Anterior cingulate cortex (tissue), 58 donors: ENCODE results near the gene RNF150.

Source experiments
- DNase-seq, 58 donors: peaks; one replicate each; lab custom pipeline; 2025; lab: John Stamatoyannopoulos, UW

RNF150 gene

DNA sequence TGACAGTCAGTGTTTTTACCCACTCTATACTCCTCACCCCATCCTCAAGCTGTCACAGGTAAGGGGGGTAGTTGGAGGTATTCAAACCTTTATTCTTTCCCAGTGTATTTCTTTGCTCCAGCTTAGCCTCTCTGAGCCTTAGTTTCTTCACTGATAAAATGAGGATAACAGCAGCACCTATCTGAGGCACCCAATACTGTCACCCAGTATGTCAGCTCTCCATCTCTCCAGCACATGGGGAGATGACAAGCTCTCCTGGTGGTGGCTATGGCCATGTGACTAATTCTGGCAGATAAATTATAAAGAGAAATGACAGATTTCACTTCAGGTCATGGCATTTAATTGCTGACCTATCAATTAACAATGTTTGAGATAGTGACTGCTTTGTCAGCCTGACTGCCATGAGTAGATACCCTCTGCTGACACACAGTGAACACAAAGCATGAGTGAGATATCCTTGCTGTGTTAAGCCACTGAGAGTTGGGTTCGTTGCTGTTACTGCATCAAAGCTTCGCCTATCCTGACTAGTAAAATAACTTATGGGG is 200.7 kb downstream of the RNF150 start:
- no peak for DNase-seq

DNA sequence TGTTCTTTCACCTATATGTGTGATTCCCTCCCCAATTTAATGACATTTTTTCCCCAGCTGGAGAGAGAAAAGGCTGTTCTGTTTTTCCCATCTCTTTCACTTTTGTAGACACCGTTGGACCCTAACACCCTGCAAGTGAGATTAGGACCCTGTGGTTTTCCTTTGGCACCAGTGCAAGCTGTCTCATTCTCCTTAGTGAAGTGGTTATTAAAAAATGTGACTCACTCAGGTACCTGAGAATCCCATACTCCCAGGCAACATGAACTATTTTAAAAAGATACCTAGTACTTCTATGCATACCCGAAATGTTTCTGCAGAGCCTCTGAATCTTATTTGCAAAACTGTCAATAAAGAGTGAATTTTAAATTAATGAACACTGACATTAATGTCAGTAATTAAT is 201.4 kb downstream of the RNF150 start:
- DNase-seq: no peak

DNA sequence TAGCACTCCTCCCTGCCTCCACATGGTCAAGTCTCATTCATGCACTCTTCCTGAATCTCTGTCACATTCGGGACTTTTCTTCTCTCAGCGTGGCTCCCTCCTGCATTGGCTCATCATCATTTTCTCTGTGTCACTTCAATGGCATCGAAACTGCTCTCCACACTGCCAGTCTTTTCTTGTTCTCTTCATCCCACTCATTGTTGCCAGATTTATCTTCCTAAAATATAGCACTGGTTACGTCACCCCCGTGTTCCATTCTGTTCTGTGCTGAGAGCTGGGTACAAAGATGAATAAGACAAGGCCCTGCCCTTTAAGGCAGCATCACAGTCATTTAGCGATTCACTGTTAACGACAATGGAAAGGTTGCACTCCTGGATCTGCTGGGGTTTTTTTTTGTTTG is 202.7 kb downstream of the RNF150 start:
- DNase-seq: peak in 31 of 58 donors; percentile 8 to 69 (median 24)

DNA sequence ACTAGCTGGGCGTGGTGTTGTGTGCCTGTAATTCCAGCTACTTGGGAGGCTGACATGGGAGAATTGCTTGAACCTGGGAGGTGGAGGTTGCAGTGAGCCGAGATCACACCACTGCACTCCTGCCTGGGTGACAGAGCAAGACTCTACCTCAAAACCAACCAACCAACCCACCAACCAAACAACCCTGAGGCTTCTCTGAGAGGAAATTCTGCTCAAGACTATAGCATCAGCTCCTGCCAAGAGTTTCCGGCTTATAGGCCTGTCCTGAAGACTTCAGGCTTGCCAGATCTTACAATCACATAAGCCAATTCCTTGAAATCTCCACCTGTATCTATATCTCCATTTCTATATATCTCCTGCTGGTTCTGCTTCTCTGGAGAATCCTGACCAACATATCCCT is 203.3 kb downstream of the RNF150 start:
- no peak for DNase-seq

GRCh38 chr4:140928880-140929279 is 204.4 kb downstream of the RNF150 start:
- peak in 9 of 58 donors; percentile 1 to 24 (median 3) for DNase-seq

- DNase-seq: no peak
Measured at GRCh38 chr4:140926672-140927071, 206.6 kb downstream of the RNF150 start.

DNA sequence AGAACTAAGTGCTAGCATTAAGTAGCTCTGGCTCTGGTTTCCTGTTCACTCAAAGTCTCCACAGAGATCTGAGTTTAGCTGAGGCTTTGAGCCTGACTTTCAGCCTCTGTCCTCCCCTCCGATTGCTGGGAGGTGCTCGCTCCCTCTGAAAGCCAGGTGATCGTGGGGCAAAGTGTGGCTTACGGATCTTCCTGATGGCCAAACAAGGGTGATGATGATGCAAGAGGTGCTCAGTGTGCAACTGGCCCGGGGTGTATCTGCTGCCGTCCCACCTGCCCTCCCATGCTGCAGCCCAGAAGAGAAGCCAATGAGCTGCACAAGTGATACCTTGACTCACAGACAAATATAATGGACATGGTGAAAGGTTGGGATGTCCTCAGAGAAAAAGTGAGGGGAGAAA is 207.9 kb downstream of the RNF150 start:
- DNase-seq: no peak

GRCh38 chr4:140924761-140925392 is 208.4 kb downstream of the RNF150 start:
- DNase-seq: peak in 15 of 58 donors; percentile 3 to 49 (median 15)

- no peak for DNase-seq
Measured at GRCh38 chr4:140906993-140907962, 226.0 kb downstream of the RNF150 start.

GRCh38 chr4:140904904-140905303 is 228.4 kb downstream of the RNF150 start:
- peak in 14 of 58 donors; percentile 2 to 54 (median 12) for DNase-seq

- peak in 18 of 58 donors; percentile 3 to 59 (median 29) for DNase-seq
Measured at GRCh38 chr4:140903522-140904475, 229.5 kb downstream of the RNF150 start.

- no peak for DNase-seq
Measured at GRCh38 chr4:140901736-140902336, 231.4 kb downstream of the RNF150 start.

DNA sequence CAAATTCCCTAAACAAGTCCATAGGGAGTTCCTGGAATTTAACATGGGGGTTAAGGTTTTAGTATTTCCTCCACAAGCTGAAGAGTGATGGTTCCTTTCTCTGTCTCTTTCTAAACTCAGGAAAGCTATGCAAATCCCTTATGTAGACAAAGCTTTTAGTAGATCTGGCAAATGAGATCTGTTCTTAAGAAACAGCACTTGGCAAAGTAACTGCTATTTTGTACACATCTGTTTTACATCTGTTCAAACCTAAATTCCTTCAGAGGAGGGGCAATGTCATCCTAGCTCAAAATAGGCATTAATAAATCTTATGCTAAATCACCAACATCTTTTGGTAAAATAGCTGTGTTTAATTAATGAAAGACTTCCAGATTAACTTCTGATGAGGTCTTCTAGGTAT is 239.3 kb downstream of the RNF150 start:
- no peak for DNase-seq

- no peak for DNase-seq
Measured at GRCh38 chr4:140888054-140888453, 245.2 kb downstream of the RNF150 start.

DNA sequence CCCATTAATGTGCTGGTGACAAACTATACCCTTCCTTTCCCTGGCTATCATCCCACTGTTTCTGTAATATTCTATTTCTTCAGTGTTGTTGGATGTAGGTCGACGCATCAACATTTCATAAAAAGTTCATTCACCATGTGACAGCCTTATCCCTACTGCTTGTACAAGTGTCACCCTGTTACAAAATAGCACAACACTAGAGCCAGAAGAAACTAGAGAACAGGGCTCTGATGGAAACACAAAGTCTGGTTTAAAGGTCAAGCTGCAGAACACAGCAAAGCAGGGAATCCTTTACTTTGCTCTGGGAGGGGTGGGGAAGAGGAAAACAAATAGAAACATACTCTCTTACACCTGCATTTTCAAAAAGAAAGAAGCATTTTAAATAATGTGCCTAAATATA is 245.8 kb downstream of the RNF150 start:
- DNase-seq: no peak

DNA sequence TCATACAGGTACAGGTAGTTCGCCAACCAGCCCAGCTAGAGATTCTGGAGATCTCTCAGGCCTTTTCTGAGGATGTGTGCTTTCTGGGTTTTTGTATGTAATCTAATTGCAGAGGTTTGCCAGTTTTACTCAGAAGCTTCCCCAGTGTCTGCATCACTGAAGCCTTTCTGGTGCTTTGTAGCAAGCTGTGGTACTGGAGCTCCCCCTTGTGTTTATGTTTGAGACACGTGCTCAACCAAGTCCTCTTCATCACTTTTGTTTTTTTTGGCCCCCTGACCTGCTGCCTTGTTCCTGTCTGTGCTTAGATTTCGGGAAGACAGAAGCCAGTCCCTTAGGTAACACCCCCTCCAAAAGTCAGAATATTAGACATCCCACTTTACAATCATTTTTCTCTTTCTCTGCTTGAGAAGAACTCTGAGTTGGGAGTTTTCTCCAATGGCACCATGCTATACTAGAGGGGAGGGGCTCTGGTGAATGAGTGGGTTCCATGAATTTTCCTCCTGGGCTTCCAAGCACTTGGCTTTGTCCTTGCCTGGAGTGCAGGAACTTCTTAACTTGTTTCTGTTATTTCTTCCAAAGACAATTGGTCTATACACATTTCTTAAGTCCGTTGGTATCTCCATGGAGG is 248.7 kb downstream of the RNF150 start:
- peak in 8 of 58 donors; percentile 1 to 16 (median 5) for DNase-seq

DNA sequence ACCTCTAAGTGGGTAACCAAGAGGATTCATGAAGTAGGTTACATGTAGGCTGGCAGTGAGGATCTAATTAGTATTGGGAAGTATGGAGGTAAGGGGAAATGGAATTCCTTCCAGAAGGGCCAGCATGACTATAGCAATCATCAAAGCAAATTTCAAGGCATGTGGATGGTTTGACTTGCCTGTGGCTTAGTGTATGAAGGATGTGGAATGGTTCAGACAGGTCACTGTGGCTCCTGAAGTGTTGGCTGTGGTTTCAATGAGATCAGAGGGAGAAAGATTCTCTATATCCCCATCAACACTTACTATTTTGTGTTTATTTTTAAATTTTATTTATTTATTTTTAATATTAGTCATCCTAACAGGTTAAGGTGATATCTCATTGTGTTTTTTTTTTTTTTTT is 255.5 kb downstream of the RNF150 start:
- DNase-seq: no peak

- DNase-seq: peak in 1 of 58 donors; percentile 5
Measured at GRCh38 chr4:140876615-140877364, 256.5 kb downstream of the RNF150 start.
